Right atrium auricular region (tissue), 2 donors: ENCODE results near the gene NIN. TPM values are rescaled to one million over a fixed set of nuclear protein-coding genes. Genes with fewer than 3 reads are reported as not detected.

Source experiments
- DNase-seq: peaks from one replicate; pipeline ENCODE4 v3.0.0-alpha.2; 2019; ENCODE audit warnings: low spot score
- H3K27ac ChIP-seq, 2 donors: fragments of 200-600 bp; sonication (generic); 1 replicate in 1 of 2; 2 replicates in 1 of 2; pipeline ENCODE4 v1.5.1; 2016 to 2019
- H3K27me3 ChIP-seq, 2 donors: fragments of 200-600 bp; sonication (generic); one replicate each; pipeline versions ENCODE4 v1.5.1 to v1.6.0; 2017 to 2019
- H3K36me3 ChIP-seq: fragments of 200-600 bp; sonication (generic); one replicate; pipeline ENCODE4 v1.5.1; 2016
- H3K4me1 ChIP-seq, 2 donors: fragments of 200-600 bp; sonication (generic); one replicate each; pipeline versions ENCODE4 v1.5.1 to v1.6.0; 2017 to 2019
- H3K4me3 ChIP-seq, 2 donors: fragments of 200-600 bp; sonication (generic); 1 replicate in 1 of 2; 2 replicates in 1 of 2; pipeline ENCODE4 v1.5.1; 2017 to 2019; ENCODE audit warnings: mild to moderate bottlenecking in 1 of 2, moderate library complexity in 1 of 2
- H3K9me3 ChIP-seq, 2 donors: fragments of 200-600 bp; sonication (generic); one replicate each; pipeline ENCODE4 v1.5.1; 2019
- total RNA-seq, 2 donors: library from RNA; depleted of rRNA; stranded (reverse); fragments of >200 nt; gene quantifications; one replicate each; pipeline ENCODE4 v1.1.0, GENCODE V29; 2016
- TF ChIP-seq, protein P1 (sequence below), 2 donors: fragments of 200-600 bp; sonication (generic); IDR thresholded peaks; one replicate each; pipeline ENCODE4 v1.5.1; 2019; ENCODE audit warnings: antibody characterized with exemption in 2 of 2

The NIN gene
- total RNA-seq, 2 donors from 2014 or later, result 30.1 to 49.7 TPM

GRCh38 chr14:50718949-50719348 is 112.0 kb downstream of the NIN start:
- no peak overlapping the region for H3K27ac ChIP-seq
- H3K4me3 ChIP-seq, result no peak overlapping the region
- TF ChIP-seq, protein P1, sequence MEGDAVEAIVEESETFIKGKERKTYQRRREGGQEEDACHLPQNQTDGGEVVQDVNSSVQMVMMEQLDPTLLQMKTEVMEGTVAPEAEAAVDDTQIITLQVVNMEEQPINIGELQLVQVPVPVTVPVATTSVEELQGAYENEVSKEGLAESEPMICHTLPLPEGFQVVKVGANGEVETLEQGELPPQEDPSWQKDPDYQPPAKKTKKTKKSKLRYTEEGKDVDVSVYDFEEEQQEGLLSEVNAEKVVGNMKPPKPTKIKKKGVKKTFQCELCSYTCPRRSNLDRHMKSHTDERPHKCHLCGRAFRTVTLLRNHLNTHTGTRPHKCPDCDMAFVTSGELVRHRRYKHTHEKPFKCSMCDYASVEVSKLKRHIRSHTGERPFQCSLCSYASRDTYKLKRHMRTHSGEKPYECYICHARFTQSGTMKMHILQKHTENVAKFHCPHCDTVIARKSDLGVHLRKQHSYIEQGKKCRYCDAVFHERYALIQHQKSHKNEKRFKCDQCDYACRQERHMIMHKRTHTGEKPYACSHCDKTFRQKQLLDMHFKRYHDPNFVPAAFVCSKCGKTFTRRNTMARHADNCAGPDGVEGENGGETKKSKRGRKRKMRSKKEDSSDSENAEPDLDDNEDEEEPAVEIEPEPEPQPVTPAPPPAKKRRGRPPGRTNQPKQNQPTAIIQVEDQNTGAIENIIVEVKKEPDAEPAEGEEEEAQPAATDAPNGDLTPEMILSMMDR (IDR thresholded peaks at IDR 0.05), result no peak
- no peaks in the 10 kb centered on the region for H3K27me3 ChIP-seq
- H3K4me1 ChIP-seq, result no peaks in the 10 kb centered on the region
- H3K9me3 ChIP-seq, result no peaks in the 10 kb centered on the region
- peaks cover 29% of the 10 kb centered on the region for H3K36me3 ChIP-seq
- no peak for DNase-seq

GRCh38 chr14:50717811-50718210 is 113.2 kb downstream of the NIN start:
- no peak overlapping the region for H3K4me3 ChIP-seq
- TF ChIP-seq, protein P1 (IDR thresholded peaks at IDR 0.05), result no peak
- no peaks in the 10 kb centered on the region for H3K9me3 ChIP-seq
- no peaks in the 10 kb centered on the region for H3K27me3 ChIP-seq
- H3K36me3 ChIP-seq, result peaks cover 21% of the 10 kb centered on the region
- no peak for DNase-seq
- no peak overlapping the region for H3K27ac ChIP-seq
- H3K4me1 ChIP-seq, result no peaks in the 10 kb centered on the region

DNA sequence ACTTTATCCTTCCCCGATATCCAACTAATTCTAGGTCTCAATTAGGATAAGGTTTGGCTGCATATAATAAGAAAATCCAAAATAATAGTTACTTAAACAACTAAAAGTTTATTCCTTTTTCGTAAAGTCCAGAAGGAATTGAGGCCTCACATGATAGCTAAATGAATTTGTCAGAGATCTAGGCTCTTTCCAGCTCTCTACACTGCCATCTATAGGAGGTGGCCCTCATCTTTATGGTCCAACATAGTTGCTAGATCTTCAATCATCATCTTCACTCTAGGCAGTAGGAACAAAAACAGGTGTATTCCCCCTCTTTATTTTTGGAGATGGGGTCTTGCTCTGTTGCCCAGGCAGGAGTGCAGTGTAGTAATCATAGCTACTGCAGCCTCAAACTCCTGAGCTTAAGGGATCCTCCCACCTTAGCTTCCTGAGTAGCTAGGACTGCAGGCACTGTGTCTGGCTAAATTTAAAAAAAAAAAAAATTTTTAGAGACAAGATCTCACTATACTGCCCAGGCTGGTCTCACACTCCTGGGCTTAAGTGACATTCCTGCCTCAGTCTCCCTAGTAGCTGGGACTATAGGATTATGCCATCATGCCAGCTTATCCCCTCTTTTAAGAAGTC is 116.4 kb downstream of the NIN start:
- Histone ChIP-seq H3K27me3 (no peaks in the 10 kb centered on the region), H3K4me3 (no peak overlapping the region), H3K36me3 (no peaks in the 10 kb centered on the region), H3K9me3 (no peaks in the 10 kb centered on the region), H3K4me1 (no peaks in the 10 kb centered on the region), H3K27ac (no peak overlapping the region)
- DNase-seq, result no peak
- TF ChIP-seq, protein P1 (IDR thresholded peaks at IDR 0.05), result peak; percentile 43 to 66

- no peak overlapping the region for H3K4me3 ChIP-seq
- no peaks in the 10 kb centered on the region for H3K36me3 ChIP-seq
- no peaks in the 10 kb centered on the region for H3K27me3 ChIP-seq
- no peaks in the 10 kb centered on the region for H3K9me3 ChIP-seq
- TF ChIP-seq, protein P1 (IDR thresholded peaks at IDR 0.05), result no peak
- no peak overlapping the region for H3K27ac ChIP-seq
- DNase-seq, result no peak
- no peaks in the 10 kb centered on the region for H3K4me1 ChIP-seq
Measured at GRCh38 chr14:50711043-50711442, 119.9 kb downstream of the NIN start.

- no peak overlapping the region for H3K4me3 ChIP-seq
- no peak for DNase-seq
Measured at GRCh38 chr14:50705026-50705593, 125.9 kb downstream of the NIN start.

More at GRCh38 chr14:50705026-50705593, 125.9 kb downstream of the NIN start:
- TF ChIP-seq, protein P1 (IDR thresholded peaks at IDR 0.05), result no peak
- H3K4me1 ChIP-seq, result no peaks in the 10 kb centered on the region
- H3K27ac ChIP-seq, result no peak overlapping the region
- H3K9me3 ChIP-seq, result no peaks in the 10 kb centered on the region
- H3K27me3 ChIP-seq, result no peaks in the 10 kb centered on the region
- H3K36me3 ChIP-seq, result no peaks in the 10 kb centered on the region
